KG1 (cell line): ENCODE results near the gene ATG5.
"Not testable (repeated sequence)": the region's sequence is repeated elsewhere in the genome, so short reads cannot be mapped to it uniquely, and the experiment has no call there.

Source experiments
- DNase-seq: peaks from one replicate; lab custom pipeline; 2025; lab: John Stamatoyannopoulos, UW

Gene ATG5

DNA sequence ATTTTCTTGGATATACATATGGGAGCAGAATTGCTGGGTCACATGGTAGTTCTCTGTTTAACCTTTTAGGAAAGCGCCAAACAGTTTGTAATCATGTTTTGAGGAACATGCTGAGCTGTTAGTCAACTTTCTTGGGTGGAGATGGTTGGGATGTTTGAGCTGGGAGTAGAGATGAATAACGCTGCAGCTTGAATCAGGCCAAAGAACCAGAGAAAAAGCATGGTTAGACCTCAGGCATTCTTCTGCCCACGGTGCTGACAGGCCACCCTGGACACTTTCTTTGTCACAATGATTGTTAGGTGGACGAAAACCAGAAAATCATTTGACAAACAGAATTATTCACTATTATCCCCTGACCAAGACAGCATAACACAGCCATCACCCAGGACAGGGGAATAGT, 172.6 kb downstream of the ATG5 start:
- no peak for DNase-seq

DNA sequence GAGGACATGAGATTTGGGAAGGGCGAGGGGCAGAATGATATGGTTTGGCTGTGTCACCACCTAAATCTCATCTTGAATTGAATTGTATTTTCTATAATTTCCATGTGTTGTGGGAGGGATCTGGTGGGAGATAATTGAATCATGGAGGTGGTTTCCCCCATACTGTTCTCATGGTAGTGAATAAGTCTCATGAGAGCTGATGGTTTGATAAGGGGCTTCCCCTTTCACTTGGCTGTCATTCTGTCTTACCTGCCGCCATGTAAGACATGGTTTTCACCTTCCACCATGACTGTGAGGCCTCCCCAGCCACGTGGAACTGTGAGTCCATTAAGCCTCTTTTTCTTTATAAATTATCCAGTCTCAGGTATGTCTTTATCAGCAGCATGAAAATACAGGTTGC, 173.1 kb downstream of the ATG5 start:
- DNase-seq = not testable (repeated sequence)

DNA sequence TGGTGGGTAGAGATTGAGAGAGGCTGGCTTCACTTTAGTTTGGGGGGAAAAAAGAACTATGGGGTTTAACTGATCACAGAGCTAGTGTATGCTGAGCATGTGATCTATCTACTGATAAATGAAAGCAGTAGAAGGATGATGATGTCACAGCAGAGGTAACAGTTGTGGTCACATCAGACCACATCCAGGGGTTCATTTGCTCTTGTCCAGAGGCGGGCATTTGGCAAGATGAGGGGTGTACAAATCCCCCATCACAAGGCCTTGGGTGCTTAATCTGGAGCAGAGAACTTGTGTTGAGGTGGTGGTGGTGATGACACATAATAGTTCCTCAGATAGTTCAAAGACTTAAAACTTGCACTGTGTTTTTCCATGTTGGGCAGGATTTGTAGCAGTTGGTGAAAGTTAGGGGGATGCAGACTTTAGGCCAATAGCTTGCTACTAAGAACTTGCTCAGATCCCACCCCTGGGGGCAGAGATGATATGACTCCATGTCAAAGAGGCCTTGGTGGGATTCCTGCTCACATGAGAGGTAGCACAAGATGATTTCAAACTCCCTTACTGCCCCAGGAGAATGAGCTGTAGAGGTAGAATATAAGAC, 176.0 kb downstream of the ATG5 start:
- no peak for DNase-seq

DNA sequence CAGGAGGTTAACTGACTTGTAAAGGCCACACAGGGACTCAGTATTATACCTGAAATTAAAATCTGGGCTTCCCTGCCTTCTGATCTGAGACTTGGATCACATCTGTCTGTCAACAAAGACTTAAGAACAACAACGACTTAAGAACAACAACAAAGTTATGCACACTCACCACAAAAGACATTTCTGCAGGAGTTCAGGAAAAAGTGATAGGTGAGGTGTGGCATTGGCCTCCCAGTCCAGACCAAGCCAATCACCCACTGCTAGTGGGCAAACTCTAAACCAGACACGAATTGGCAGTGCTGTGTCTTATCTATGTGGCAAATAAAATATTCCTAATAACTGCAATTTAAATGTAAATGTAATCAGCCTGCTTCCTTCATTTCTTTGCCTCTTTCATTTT, 178.1 kb downstream of the ATG5 start:
- no peak for DNase-seq

DNA sequence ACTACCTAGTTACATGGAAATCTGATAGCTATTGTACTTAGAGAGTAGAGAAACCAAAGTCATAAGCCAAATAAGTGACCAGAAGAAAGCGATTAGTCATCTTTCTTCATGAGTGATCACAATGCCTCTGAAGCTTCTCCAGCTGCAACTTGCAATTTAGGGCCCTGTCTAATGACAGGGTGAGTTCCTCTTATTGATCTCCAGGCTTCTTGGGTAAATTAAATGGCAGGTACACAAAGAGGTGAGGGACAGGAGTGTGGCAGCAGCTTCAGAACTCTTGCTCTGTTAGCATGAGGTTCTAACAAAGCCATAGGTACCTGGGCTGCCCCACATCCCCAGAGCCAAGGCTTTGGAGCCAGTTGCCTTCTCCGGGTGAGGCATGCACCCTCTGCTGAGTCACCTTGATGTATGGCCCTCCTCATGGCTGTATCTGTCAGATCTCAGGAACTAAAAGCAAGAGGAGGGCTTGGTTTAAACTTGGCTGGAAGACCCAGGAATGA, 178.7 kb downstream of the ATG5 start:
- no peak for DNase-seq

DNA sequence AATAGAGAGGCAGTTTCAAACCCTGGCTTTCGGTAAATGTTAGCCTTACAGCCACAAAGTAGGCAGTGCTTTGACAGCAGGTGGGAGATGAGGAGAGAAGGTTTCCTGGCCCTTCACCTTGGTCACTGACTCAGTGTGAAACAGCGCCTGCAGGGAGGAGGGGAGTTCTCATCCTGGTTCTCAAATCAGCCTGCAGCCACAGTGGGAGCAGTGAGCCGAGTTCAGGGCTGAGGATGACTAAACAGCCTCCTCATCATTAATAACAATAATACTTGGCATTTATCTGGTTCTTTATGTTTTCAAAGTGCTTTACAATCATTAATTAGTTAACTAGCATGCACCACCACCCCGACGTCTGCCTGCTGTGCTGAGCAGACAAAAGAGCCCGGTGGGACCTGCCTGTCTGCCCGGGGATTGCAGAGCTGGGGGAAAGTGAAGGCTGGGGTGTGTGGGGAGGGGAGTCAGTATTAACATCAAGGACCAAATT, 179.8 kb downstream of the ATG5 start:
- DNase-seq = no peak

DNA sequence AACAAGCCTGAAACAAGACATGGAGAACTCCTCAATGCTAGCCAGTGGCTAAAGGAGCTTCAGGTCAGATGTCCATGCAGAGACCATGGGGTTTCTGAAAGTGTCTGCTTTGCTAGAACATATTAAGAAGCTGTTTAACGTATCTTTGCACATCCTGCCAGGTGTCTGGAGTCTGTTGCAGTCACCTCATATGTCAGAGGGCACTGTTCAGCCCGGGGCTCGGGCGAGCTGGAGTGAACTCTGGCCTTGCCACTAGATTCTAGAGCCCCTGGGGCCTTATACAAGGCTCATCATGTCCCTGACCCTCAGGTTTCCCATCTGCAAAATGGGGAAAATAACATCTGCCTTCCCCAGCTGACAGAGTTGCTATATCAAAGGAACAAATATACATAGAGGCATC, 180.4 kb downstream of the ATG5 start:
- no peak for DNase-seq

DNA sequence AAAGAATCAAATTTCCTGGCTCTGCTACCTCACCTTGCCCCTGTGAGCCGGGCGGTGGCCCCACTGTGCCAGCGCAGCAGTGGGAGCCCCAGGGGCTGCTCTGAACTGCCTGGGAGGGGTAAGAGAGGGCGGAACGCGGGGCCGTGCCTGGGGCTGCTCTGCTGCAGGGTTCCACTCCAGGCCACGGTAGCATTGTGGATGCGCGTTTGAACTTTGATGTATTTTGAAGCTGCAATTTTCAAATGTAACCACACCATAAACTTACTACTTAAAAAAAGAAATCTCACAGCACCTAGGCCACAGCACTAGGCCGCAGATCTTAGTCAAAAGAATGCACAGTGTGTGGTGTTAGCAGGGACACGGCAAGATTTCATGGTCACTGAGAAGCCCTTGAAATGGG, 181.9 kb downstream of the ATG5 start:
- no peak for DNase-seq

DNA sequence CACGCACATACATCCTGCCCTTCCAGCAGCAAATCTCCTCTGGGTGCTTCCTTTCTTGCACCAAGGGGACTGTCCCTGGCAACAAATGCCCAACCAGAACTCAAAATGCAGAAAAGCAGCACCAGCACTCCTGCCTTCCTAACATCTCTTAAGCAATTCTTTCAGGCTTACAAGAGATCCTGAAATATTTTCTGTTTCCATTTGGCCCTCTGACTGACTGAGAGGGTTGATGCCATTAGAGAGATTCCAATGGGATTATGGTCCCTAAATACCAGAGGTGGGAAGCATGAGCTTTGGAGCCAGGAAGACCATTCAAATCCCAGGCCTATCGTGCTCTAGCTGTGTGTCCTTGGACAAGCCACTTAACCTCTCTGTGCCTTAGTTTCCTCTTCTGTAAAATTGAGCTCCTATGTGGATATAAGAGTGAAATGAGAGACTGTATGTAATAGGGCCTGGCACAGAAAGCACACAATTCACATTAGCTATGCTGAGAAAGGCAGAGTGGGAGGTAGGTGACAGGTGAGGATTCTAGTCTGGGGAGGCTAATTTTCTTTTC, 182.6 kb downstream of the ATG5 start:
- no peak for DNase-seq

DNA sequence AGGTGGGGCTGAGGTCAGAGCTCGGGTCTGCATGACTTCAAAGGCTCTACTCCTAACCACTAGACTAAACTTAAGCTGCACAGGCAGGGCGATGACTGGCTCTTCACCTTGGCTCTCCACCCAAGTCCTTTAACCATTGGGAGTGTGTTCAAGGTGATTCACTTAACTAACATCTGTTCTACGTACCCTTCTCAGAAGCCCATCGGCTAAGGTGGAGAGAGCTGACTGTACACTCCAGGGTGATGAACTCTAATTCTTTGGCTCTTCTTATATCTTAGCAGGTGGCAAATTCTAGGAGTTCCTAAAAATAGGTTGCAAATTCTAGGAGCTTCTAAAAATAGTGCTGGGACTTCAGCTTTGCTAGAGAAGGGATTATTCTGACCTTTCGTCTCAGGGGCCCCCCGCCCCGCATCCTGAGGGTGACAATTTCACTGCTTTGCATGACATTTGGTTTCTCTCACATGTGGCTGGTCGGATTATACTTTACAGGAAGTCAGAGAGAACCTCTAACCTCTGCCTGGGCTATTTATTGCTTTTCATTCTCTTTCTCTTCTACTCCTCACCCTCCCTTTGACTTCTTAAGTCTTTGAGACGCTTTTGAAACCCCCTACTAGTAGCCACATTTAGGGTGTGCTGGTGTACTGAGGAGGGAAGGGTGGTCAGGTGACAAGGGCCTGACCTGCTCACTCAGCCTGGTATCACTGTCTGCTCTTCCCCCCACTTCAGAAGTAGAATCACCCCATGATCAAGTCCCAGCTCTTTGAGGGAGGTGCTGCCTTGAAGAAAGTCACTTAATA, 183.9 kb downstream of the ATG5 start:
- no peak for DNase-seq

DNA sequence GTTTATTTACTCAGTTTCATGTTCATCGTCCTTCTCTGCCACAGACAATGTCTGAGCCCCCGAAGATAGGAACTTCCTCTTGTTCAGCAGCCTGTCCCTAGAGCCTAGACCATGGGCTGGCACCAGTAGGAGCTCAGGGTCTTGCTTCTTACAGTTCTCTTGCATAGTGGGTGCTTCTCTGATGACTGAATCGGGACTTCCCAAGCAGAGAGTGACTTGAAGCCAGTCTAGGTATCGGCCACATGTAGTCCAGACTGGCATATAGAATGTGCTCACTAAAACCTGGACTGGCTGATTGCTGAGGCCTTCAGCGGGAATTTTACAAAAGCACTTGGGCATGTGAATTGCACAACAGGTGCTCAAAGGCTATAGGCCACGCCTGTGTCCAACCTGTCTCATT, 187.4 kb downstream of the ATG5 start:
- DNase-seq = no peak

DNA sequence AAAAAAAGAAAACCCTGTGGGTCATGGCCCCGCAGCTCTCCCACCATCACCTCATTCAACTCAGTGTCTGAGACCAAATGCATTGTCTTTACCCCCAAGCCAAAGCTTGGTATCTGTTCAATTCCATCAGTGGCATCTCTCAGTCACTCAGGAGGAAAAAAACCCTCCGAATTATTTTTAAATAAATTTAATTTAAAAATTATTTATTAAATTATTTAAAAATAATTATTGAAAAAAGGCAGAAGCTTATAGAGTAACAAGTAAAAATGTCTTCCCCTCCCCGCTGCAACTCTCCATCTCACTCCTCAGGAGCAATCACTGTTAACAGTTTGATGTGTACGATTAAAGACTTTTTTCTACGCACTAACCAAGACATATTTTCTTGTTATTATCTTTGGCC, 188.7 kb downstream of the ATG5 start:
- no peak for DNase-seq

DNA sequence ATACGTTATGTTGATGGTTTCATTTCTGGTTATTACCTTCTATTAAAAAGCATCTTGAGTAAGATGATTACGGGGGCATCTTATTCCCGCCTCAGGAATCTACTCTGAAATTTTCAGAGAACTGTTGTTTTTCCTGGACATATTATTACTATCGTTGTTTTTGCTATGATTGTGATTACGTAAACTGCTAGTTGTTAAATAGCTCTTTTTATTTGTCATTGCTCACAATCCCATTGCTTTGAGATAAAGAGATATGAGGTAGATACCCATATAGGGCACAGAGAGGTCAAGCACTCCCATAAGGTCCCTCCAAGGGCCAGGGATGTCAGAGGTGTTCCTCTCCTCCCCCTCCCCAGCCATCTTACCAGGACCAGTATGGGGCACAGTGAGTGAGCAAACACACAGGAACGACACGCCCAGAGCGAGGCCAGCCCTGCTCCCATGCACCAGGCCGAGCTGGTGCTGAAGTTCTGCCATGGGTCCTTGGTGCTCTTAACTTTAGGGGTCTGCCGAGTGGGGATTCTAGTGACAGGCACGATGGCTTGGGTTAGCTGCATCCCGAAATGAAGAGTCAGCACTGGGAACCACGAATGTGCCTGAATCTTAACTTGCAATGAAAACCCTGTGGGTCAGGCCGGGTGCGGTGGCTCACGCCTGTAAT, 189.5 kb downstream of the ATG5 start:
- DNase-seq = no peak

DNA sequence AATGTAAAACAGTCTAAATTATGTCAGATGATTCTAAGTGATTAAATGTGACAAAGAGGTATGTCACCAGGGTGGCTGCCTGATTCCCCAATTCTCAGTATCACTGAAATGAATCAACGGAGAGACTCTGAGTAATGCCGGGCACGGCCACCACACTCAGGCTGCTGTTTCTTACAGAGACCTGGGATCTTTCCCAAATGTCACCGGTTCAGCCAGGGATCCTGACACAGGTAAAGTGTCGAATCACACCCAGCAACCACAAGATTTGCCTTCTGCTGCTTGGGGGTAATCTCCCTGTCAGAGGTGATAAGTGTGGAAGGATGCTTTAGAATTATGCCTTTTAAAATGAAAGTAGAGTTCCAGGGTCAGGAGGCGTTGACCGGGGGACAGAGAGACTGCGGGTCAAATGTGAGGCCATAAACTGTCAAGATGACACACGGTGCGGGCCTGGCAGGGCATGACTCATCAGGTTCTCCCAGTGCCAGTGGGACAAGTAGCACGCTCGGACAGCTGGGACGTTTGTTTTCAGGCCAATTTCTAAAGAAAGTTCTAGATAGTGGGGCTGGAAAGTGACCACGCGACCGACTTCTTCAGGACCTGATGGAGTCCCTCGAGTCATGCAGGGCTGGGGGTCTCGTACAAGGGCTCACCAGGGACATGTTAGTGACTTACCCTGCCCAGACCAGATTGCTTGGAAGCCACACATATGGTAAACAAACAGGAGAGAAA, 190.5 kb downstream of the ATG5 start:
- no peak for DNase-seq
